GM06990 (cell line): Measurements from ENCODE around the gene ADAMTS6.

Source experiments
- DNase-seq: peaks from one replicate; pipeline ENCODE4 v3.0.0-alpha.2; 2011; ENCODE audit not compliant: insufficient read length; ENCODE audit errors: extremely low read depth
- H3K27me3 ChIP-seq: replicated peaks from 2 replicates; pipeline ENCODE4 v1.6.0; 2011; ENCODE audit warnings: low read length; ENCODE audit not compliant: control insufficient read depth, insufficient read depth
- H3K36me3 ChIP-seq: 2 replicates; pipeline ENCODE4 v1.5.1; 2011; ENCODE audit warnings: low read length; ENCODE audit not compliant: control insufficient read depth, insufficient read depth
- H3K4me3 ChIP-seq: replicated peaks from 2 replicates; pipeline ENCODE4 v1.5.1; 2011; ENCODE audit warnings: low read depth, mild to moderate bottlenecking, control low read depth, low read length
- CTCF ChIP-seq: IDR thresholded peaks from 2 replicates; pipeline ENCODE4 v1.5.1; 2011; ENCODE audit warnings: low read length, control low read depth, mild to moderate bottlenecking, inconsistent platforms; ENCODE audit not compliant: insufficient read depth, poor library complexity, severe bottlenecking

The ADAMTS6 gene

GRCh38 chr5:65434122-65434521 is 47.6 kb downstream of the ADAMTS6 start:
- Histone ChIP-seq H3K27me3 (no peaks in the 10 kb centered on the region), H3K4me3 (no peak overlapping the region), H3K36me3 (no peaks in the 10 kb centered on the region)
- no peak for TF ChIP-seq CTCF
- DNase-seq, result no peak

GRCh38 chr5:65426656-65427055 is 55.1 kb downstream of the ADAMTS6 start:
- no peaks in the 10 kb centered on the region for H3K27me3 ChIP-seq

GRCh38 chr5:65423623-65424022 is 58.1 kb downstream of the ADAMTS6 start:
- Histone ChIP-seq H3K27me3 (no peaks in the 10 kb centered on the region), H3K4me3 (no peak overlapping the region), H3K36me3 (no peaks in the 10 kb centered on the region)
- no peak for TF ChIP-seq CTCF
- DNase-seq, result no peak

More at GRCh38 chr5:65426656-65427055, 55.1 kb downstream of the ADAMTS6 start:
- DNase-seq, result no peak
- TF ChIP-seq CTCF, result no peak
- no peaks in the 10 kb centered on the region for H3K36me3 ChIP-seq
- no peak overlapping the region for H3K4me3 ChIP-seq

GRCh38 chr5:65418661-65419060 is 63.1 kb downstream of the ADAMTS6 start:
- no peaks in the 10 kb centered on the region for H3K27me3 ChIP-seq
- no peak for DNase-seq
- H3K36me3 ChIP-seq, result no peaks in the 10 kb centered on the region
- H3K4me3 ChIP-seq, result no peak overlapping the region
- no peak for TF ChIP-seq CTCF

GRCh38 chr5:65413822-65414221 is 67.9 kb downstream of the ADAMTS6 start:
- no peak for TF ChIP-seq CTCF
- H3K36me3 ChIP-seq, result no peaks in the 10 kb centered on the region
- H3K27me3 ChIP-seq, result no peaks in the 10 kb centered on the region
- DNase-seq, result no peak
- H3K4me3 ChIP-seq, result no peak overlapping the region

GRCh38 chr5:65412842-65413241 is 68.9 kb downstream of the ADAMTS6 start:
- Histone ChIP-seq H3K36me3 (no peaks in the 10 kb centered on the region), H3K4me3 (no peak overlapping the region), H3K27me3 (no peaks in the 10 kb centered on the region)
- no peak for DNase-seq
- TF ChIP-seq CTCF, result no peak
